Neural cell (in vitro differentiated cells): ENCODE results near the gene TPD52L1. TPM values are rescaled to one million over a fixed set of nuclear protein-coding genes. Genes with fewer than 3 reads are reported as not detected.

Source experiments
- H2AFZ ChIP-seq: fragments of 200-600, 300-800 bp; sonication (generic), shearing (Covaris generic); 2 replicates; pipeline ENCODE4 v1.6.0; 2014; ENCODE audit warnings: low read depth, mild to moderate bottlenecking, antibody characterized with exemption, low read length, moderate library complexity
- H3F3A ChIP-seq: fragments of 200-600 bp; shearing (Covaris generic); 2 replicates; pipeline ENCODE4 v1.6.1; 2016; ENCODE audit warnings: mild to moderate bottlenecking, moderate library complexity, mixed read lengths, antibody characterized with exemption, low read length; ENCODE audit not compliant: insufficient read depth, poor library complexity, severe bottlenecking
- H3K27ac ChIP-seq: fragments of 200-600, 300-800 bp; sonication (generic), shearing (Covaris generic); 2 replicates; pipeline ENCODE4 v1.5.1; 2014; ENCODE audit warnings: mild to moderate bottlenecking, low read length, moderate library complexity
- H3K27me3 ChIP-seq: fragments of 300-800, 200-600 bp; sonication (generic), shearing (Covaris generic); 2 replicates; pipeline ENCODE4 v1.6.0; 2014; ENCODE audit warnings: mild to moderate bottlenecking, low read depth, low read length, moderate library complexity; ENCODE audit not compliant: insufficient read depth
- H3K36me3 ChIP-seq: fragments of 300-800, 200-600 bp; sonication (generic), shearing (Covaris generic); 2 replicates; pipeline ENCODE4 v1.5.1; 2014; ENCODE audit warnings: mild to moderate bottlenecking, antibody characterized with exemption, low read length, moderate library complexity; ENCODE audit not compliant: insufficient read depth
- H3K4me2 ChIP-seq: fragments of 300-800, 200-600 bp; sonication (generic), shearing (Covaris generic); 2 replicates; pipeline ENCODE4 v1.6.0; 2014; ENCODE audit warnings: mild to moderate bottlenecking, low read length
- H3K4me3 ChIP-seq: fragments of 300-800, 200-600 bp; sonication (generic), shearing (Covaris generic); 2 replicates; pipeline ENCODE4 v1.5.1; 2014; ENCODE audit warnings: mild to moderate bottlenecking, low read length, moderate library complexity
- H3K79me2 ChIP-seq: fragments of 200-600 bp; shearing (Covaris generic); replicated peaks from 2 replicates; pipeline ENCODE4 v1.6.0; 2014; ENCODE audit warnings: mild to moderate bottlenecking, low read length, moderate library complexity; ENCODE audit not compliant: insufficient read depth
- H3K9ac ChIP-seq: fragments of 300-800, 200-600 bp; sonication (generic), shearing (Covaris generic); 2 replicates; pipeline ENCODE4 v1.6.1; 2016; ENCODE audit warnings: mild to moderate bottlenecking, low read length, mixed read lengths
- H3K9me2 ChIP-seq: fragments of 200-600 bp; shearing (Covaris generic); 2 replicates; pipeline ENCODE4 v1.6.1; 2016; ENCODE audit warnings: mild to moderate bottlenecking, low read length, mixed read lengths; ENCODE audit not compliant: insufficient read depth
- H3K9me3 ChIP-seq: fragments of 200-600, 300-800 bp; sonication (generic), shearing (Covaris generic); 2 replicates; pipeline ENCODE4 v1.6.1; 2016; ENCODE audit warnings: mild to moderate bottlenecking, mixed run types, low read length, moderate library complexity, mixed read lengths
- H4K20me1 ChIP-seq: fragments of 200-600 bp; shearing (Covaris generic); 2 replicates; pipeline ENCODE4 v1.6.1; 2016; ENCODE audit warnings: mild to moderate bottlenecking, mixed run types; ENCODE audit not compliant: insufficient read depth
- EP300 ChIP-seq: fragments of 450-650 bp; conservative IDR thresholded peaks from 2 replicates; pipeline ENCODE4 v1.6.1; 2014; ENCODE audit warnings: antibody characterized with exemption, mild to moderate bottlenecking, moderate library complexity; ENCODE audit not compliant: poor library complexity, severe bottlenecking
- EZH2 ChIP-seq: fragments of 200-600, 300-800 bp; shearing (Covaris generic), sonication (generic); IDR thresholded peaks from 2 replicates; pipeline ENCODE4 v1.6.1; 2014; ENCODE audit warnings: antibody characterized with exemption, low read length, borderline replicate concordance, mild to moderate bottlenecking; ENCODE audit not compliant: insufficient read depth, poor library complexity, severe bottlenecking
- MXI1 ChIP-seq: fragments of 450-650 bp; conservative IDR thresholded peaks from 2 replicates; pipeline ENCODE4 v1.6.1; 2014; ENCODE audit warnings: antibody characterized with exemption, mild to moderate bottlenecking; ENCODE audit not compliant: poor library complexity, severe bottlenecking
- POLR2AphosphoS5 ChIP-seq: IDR thresholded peaks from 2 replicates; pipeline ENCODE4 v1.6.1; 2012
- RAD21 ChIP-seq: fragments of 450-650 bp; conservative IDR thresholded peaks from 2 replicates; pipeline ENCODE4 v1.6.1; 2014; ENCODE audit warnings: antibody characterized with exemption, mild to moderate bottlenecking, moderate library complexity
- SMC3 ChIP-seq: fragments of 450-650 bp; conservative IDR thresholded peaks from 2 replicates; pipeline ENCODE4 v1.6.1; 2014; ENCODE audit warnings: antibody characterized with exemption, mild to moderate bottlenecking, moderate library complexity; ENCODE audit not compliant: poor library complexity
- TAF1 ChIP-seq: IDR thresholded peaks from 2 replicates; pipeline ENCODE4 v1.6.1; 2012; ENCODE audit warnings: low read depth
- polyA plus RNA-seq: library from polyadenylated mRNA; depleted of rRNA; stranded (reverse); fragments of >200 nt; gene quantifications from 2 replicates; pipeline ENCODE4 v1.2.3, GENCODE V29; 2014
- TF ChIP-seq, protein P1 (sequence below): IDR thresholded peaks from 2 replicates; pipeline ENCODE4 v1.6.1; 2012; ENCODE audit warnings: borderline replicate concordance
- TF ChIP-seq, protein P2 (sequence below): fragments of 450-650 bp; IDR thresholded peaks from 2 replicates; pipeline ENCODE4 v1.5.1; 2014; ENCODE audit warnings: antibody characterized with exemption, mild to moderate bottlenecking, moderate library complexity; ENCODE audit not compliant: poor library complexity, severe bottlenecking

TPD52L1 gene
- polyA plus RNA-seq, 1 donor from 2014 or later = 8.9 TPM

- Histone ChIP-seq H3K9me2 (no peaks in the 10 kb centered on the region), H3K27ac (no peak overlapping the region), H4K20me1 (no peaks in the 10 kb centered on the region), H2AFZ (no peak overlapping the region), H3F3A (no peaks in the 10 kb centered on the region), H3K4me3 (no peak overlapping the region), H3K27me3 (peaks cover 38% of the 10 kb centered on the region), H3K79me2 (no peaks in the 10 kb centered on the region), H3K9me3 (no peaks in the 10 kb centered on the region), H3K36me3 (no peaks in the 10 kb centered on the region), H3K4me2 (no peak overlapping the region), H3K9ac (no peak overlapping the region)
- TF ChIP-seq EP300 = no peak
- TF ChIP-seq EZH2 = no peak
- TF ChIP-seq TAF1 = no peak
- no peak for TF ChIP-seq MXI1
- no peak for TF ChIP-seq SMC3
- TF ChIP-seq RAD21 = no peak
- TF ChIP-seq POLR2AphosphoS5 = no peak
- TF ChIP-seq, protein P1, sequence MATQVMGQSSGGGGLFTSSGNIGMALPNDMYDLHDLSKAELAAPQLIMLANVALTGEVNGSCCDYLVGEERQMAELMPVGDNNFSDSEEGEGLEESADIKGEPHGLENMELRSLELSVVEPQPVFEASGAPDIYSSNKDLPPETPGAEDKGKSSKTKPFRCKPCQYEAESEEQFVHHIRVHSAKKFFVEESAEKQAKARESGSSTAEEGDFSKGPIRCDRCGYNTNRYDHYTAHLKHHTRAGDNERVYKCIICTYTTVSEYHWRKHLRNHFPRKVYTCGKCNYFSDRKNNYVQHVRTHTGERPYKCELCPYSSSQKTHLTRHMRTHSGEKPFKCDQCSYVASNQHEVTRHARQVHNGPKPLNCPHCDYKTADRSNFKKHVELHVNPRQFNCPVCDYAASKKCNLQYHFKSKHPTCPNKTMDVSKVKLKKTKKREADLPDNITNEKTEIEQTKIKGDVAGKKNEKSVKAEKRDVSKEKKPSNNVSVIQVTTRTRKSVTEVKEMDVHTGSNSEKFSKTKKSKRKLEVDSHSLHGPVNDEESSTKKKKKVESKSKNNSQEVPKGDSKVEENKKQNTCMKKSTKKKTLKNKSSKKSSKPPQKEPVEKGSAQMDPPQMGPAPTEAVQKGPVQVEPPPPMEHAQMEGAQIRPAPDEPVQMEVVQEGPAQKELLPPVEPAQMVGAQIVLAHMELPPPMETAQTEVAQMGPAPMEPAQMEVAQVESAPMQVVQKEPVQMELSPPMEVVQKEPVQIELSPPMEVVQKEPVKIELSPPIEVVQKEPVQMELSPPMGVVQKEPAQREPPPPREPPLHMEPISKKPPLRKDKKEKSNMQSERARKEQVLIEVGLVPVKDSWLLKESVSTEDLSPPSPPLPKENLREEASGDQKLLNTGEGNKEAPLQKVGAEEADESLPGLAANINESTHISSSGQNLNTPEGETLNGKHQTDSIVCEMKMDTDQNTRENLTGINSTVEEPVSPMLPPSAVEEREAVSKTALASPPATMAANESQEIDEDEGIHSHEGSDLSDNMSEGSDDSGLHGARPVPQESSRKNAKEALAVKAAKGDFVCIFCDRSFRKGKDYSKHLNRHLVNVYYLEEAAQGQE = no peak
- TF ChIP-seq, protein P2, sequence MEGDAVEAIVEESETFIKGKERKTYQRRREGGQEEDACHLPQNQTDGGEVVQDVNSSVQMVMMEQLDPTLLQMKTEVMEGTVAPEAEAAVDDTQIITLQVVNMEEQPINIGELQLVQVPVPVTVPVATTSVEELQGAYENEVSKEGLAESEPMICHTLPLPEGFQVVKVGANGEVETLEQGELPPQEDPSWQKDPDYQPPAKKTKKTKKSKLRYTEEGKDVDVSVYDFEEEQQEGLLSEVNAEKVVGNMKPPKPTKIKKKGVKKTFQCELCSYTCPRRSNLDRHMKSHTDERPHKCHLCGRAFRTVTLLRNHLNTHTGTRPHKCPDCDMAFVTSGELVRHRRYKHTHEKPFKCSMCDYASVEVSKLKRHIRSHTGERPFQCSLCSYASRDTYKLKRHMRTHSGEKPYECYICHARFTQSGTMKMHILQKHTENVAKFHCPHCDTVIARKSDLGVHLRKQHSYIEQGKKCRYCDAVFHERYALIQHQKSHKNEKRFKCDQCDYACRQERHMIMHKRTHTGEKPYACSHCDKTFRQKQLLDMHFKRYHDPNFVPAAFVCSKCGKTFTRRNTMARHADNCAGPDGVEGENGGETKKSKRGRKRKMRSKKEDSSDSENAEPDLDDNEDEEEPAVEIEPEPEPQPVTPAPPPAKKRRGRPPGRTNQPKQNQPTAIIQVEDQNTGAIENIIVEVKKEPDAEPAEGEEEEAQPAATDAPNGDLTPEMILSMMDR = no peak
Measured at GRCh38 chr6:125156496-125156895, 2.9 kb downstream of the TPD52L1 start.

DNA sequence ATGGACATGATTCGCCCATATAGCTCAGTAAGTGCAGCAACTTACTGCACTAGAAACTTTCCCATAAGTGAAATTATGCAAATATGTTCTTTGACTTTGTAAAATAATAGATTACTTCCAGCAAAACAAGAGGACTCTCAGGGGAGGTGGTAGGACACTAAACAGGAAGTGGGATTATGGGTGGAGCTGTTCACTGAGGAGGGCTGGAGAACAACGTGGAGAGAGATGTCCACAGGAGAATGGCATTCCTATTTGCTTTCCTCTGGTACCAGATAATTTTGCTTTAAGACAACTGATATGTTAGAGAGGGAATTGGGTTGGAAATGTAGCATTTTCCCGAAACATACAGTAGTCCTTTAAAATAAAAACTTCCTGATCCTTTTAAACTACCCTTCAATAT lies 3.7 kb downstream of the TPD52L1 start:
- Histone ChIP-seq H2AFZ (no peak overlapping the region), H3K9me3 (no peaks in the 10 kb centered on the region), H3K4me3 (no peak overlapping the region), H3K4me2 (no peak overlapping the region), H3K79me2 (no peaks in the 10 kb centered on the region), H3K9me2 (no peaks in the 10 kb centered on the region), H3K36me3 (no peaks in the 10 kb centered on the region), H3K27ac (no peak overlapping the region), H3K27me3 (peaks cover 37% of the 10 kb centered on the region), H3K9ac (no peak overlapping the region), H4K20me1 (no peaks in the 10 kb centered on the region), H3F3A (no peaks in the 10 kb centered on the region)
- no peak for TF ChIP-seq RAD21
- TF ChIP-seq, protein P1 = no peak
- no peak for TF ChIP-seq TAF1
- no peak for TF ChIP-seq POLR2AphosphoS5
- no peak for TF ChIP-seq EZH2
- TF ChIP-seq EP300 = no peak
- TF ChIP-seq, protein P2 = no peak
- TF ChIP-seq MXI1 = no peak
- TF ChIP-seq SMC3 = no peak
